ENCODE data around the gene RNF112.

GRCh38 chr17:19364699-19365498 is 46.1 kb upstream of the RNF112 start:
- TF ChIP-seq CTCF (IDR thresholded peaks at IDR 0.05; ENCODE audit: insufficient read depth, low read length, poor library complexity, severe bottlenecking) (no peak), EZH2phosphoT487 (conservative IDR thresholded peaks at IDR 0.05; ENCODE audit: low read length) (no peak)

Data from SU-DHL-6 (cell line).